Heart right ventricle (tissue), 16 donors: Measurements from ENCODE around the gene TRPV4. TPM values are rescaled to one million over a fixed set of nuclear protein-coding genes. Genes with fewer than 3 reads are reported as not detected.

Source experiments
- ATAC-seq, 8 donors: fragments of 200-7000 bp; cut with Tn5 transposase; one replicate each; pipeline ENCODE4 v1.9.1; 2020; ENCODE audit warnings: mild to moderate bottlenecking in 8 of 8, moderate library complexity in 8 of 8, moderate number of reproducible peaks in 1 of 8
- DNase-seq, 2 donors: peaks; one replicate each; pipeline ENCODE4 v3.0.0-alpha.2; 2020
- H3K27ac ChIP-seq, 10 donors: fragments of 200-600 bp; sonication (generic) in 2 of 10; one replicate each; pipeline versions ENCODE4 v1.5.0 to v1.8.0; 2020 to 2022; ENCODE audit warnings: mild to moderate bottlenecking in 3 of 10
- H3K27me3 ChIP-seq, 7 donors: fragments of 200-600 bp; one replicate each; pipeline ENCODE4 v1.8.0; 2021 to 2022; ENCODE audit warnings: mild to moderate bottlenecking in 2 of 7
- H3K36me3 ChIP-seq, 9 donors: fragments of 200-600 bp; sonication (generic) in 1 of 9; one replicate each; pipeline versions ENCODE4 v1.5.0 to v1.8.0; 2020 to 2022; ENCODE audit warnings: mild to moderate bottlenecking in 2 of 9
- H3K4me1 ChIP-seq, 9 donors: fragments of 200-600 bp; sonication (generic) in 1 of 9; one replicate each; pipeline versions ENCODE4 v1.5.0 to v1.8.0; 2020 to 2022; ENCODE audit warnings: mild to moderate bottlenecking in 4 of 9
- H3K4me3 ChIP-seq, 10 donors: fragments of 200-600 bp; sonication (generic) in 2 of 10; one replicate each; pipeline versions ENCODE4 v1.5.0 to v1.8.0; 2020 to 2022; ENCODE audit warnings: mild to moderate bottlenecking in 7 of 10, moderate library complexity in 2 of 10
- H3K9me3 ChIP-seq, 11 donors: fragments of 200-600 bp in 10 of 11; sonication (generic) in 2 of 11; one replicate each; pipeline versions ENCODE4 v1.5.0 to v1.8.0; 2013 to 2022; ENCODE audit warnings: mild to moderate bottlenecking in 2 of 11, control low read depth in 1 of 11, moderate library complexity in 1 of 11
- CTCF ChIP-seq, 9 donors: fragments of 200-600 bp; sonication (generic) in 2 of 9; IDR thresholded peaks; one replicate each; pipeline versions ENCODE4 v1.5.0 to v1.8.0; 2021 to 2022; ENCODE audit warnings: antibody characterized with exemption in 9 of 9, mild to moderate bottlenecking in 5 of 9, moderate library complexity in 1 of 9
- WGBS, 2 donors: extraction: QIAGEN DNeasy Blood & Tissue Kit; methylation state at CpG; one replicate each; pipeline ENCODE4 v1.1.7; 2013; ENCODE audit warnings: inconsistent platforms in 1 of 2; 5-methylcytosine and 5-hydroxymethylcytosine counted together
- intact Hi-C, 10 donors: fragments of 100-400 bp; cut with DNase I; formaldehyde crosslinking; loops; one replicate each; pipeline versions ENCODE4 v1.11.1 to v1.14.2; 2022
- polyA plus RNA-seq, 2 donors: library from polyadenylated mRNA; stranded (reverse); fragments of 200-250 nt; gene quantifications; one replicate each; pipeline ENCODE4 v1.2.3, GENCODE V29; 2013
- total RNA-seq, 10 donors: library from RNA; stranded (reverse); fragmentation: NEBNext Ultra II Directional in 3 of 10; extraction: Animal tissue kit (Norgen Biotek cat#: 25700) in 3 of 10; gene quantifications; one replicate each; pipeline versions ENCODE4 v1.2.1 to v1.2.4, GENCODE V29; 2021 to 2023
- donor health status: Arrhythmogenic right ventricular cardiomyopathy.
- donor health status: ischemic (EF 13 %, LVEDD 7.1; RV severe dilation, severe dysfunction).
- donor health status: healthy with polysubstance abuse.
- donor health status: DM: no; HTN: yes; CAD: no.
- donor health status: DM: no; HTN: no; CAD: no.
- donor health status: ischemic (EF 25% LVEDD 6.9; RV normal size, moderate dysfunction).
- donor health status: ischemic (EF 25% LVEDD 5.7; RV mildly dilated, moderate dysfunction).
- donor health status: healthy.
- donor health status: DM: yes; HTN: yes; CAD: no.
- donor health status: Ischemic cardiomyopathy.
- donor health status: ischemic (EF 35%, LVEDD 5.7; RV mildly dilated, moderate dysfunction).
- donor health status: nonischemic (EF 11% LVEDD 7.7; RV severe dilation, severe dysfunction).
- donor health status: DM: yes; HTN: yes; CAD: no.
- donor health status: PGD.
- donor health status: ischemic (EF 29% LVEDD 5.4; RV normal size, mild dysfunction).
- donor health status: nonischemic (EF 23%, LVEDD 6.1; RV moderate dilation, normal function).

The TRPV4 gene
- total and polyA plus RNA-seq, 12 donors = 0.07 to 1.0 (median 0.28) TPM; not detected in 2

- intact Hi-C loops = no loop called here
- DNase-seq (peak; percentile 45 to 54), ATAC-seq (peak; percentile 66 to 86 (median 80))
- H3K4me3 ChIP-seq = no peak overlapping the region
- peak overlapping the region in 5 of 10 donors; percentile 23 to 89 (median 51) for H3K27ac ChIP-seq
- WGBS, 2 donors = 48 to 49% methylated on average over 19 of the region's 19 CpGs
- no peaks in the 10 kb centered on the region for H3K9me3 ChIP-seq
- no peak for TF ChIP-seq CTCF (IDR thresholded peaks at IDR 0.05)
- peaks cover 0 to 23% (median 11%) of the 10 kb centered on the region in 7 donors for H3K27me3 ChIP-seq
- H3K4me1 ChIP-seq = peaks cover 0 to 39% (median 0%) of the 10 kb centered on the region in 9 donors
- no peaks in the 10 kb centered on the region for H3K36me3 ChIP-seq
Measured at GRCh38 chr12:109827566-109828550, 5.3 kb downstream of the TRPV4 start.

- DNase-seq = no peak
- intact Hi-C loops = no loop called here
- TF ChIP-seq CTCF (IDR thresholded peaks at IDR 0.05) = no peak
- no peak overlapping the region for H3K4me3 ChIP-seq
- WGBS, 2 donors = 90 to 91% methylated on average over 3 of the region's 3 CpGs
- no peaks in the 10 kb centered on the region for H3K36me3 ChIP-seq
- H3K9me3 ChIP-seq = no peaks in the 10 kb centered on the region
- H3K27ac ChIP-seq = no peak overlapping the region
- peaks cover 0 to 15% (median 3%) of the 10 kb centered on the region in 7 donors for H3K27me3 ChIP-seq
- no peak for ATAC-seq
- H3K4me1 ChIP-seq = peaks cover 0 to 32% (median 0%) of the 10 kb centered on the region in 9 donors
Measured at GRCh38 chr12:109827080-109827479, 6.1 kb downstream of the TRPV4 start.

DNA sequence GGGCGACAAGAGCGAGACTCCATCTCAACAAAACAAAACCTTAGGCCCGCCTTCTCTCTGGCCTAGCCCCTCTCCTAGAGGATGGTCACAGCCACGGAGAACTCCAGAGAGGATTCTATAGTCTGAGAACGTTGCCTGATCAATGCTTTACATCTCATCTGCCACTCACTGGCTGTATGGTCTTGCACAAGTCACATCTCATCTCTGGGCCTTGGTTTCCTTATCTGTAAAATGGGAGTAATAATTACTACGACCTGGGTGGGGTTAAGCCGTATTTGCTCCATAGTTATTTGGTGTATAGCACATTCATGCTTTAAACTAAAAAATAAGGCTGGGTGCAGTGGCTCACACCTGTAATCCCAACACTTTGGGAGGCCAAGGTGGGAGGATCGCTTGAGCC is 8.5 kb downstream of the TRPV4 start:
- Histone ChIP-seq H3K36me3 (no peaks in the 10 kb centered on the region), H3K27ac (no peak overlapping the region), H3K9me3 (no peaks in the 10 kb centered on the region), H3K27me3 (peaks cover 0 to 7% (median 0%) of the 10 kb centered on the region in 7 donors), H3K4me3 (no peak overlapping the region), H3K4me1 (peaks cover 0 to 27% (median 0%) of the 10 kb centered on the region in 9 donors)
- ATAC-seq (no peak), DNase-seq (no peak)
- 88 to 89% methylated on average over 8 of the region's 8 CpGs for WGBS, 2 donors
- TF ChIP-seq CTCF (IDR thresholded peaks at IDR 0.05) = no peak
- intact Hi-C loops = no loop called here

- WGBS, 2 donors = 59 to 61% methylated on average over 15 of the region's 15 CpGs
- DNase-seq (peak in 1 of 2 donors; percentile 42), ATAC-seq (peak in 6 of 8 donors; percentile 60 to 78 (median 70))
- H3K4me1 ChIP-seq = peaks cover 0 to 13% (median 0%) of the 10 kb centered on the region in 9 donors
- intact Hi-C loops = no loop called here
- no peak overlapping the region for H3K4me3 ChIP-seq
- no peak for TF ChIP-seq CTCF (IDR thresholded peaks at IDR 0.05)
- no peaks in the 10 kb centered on the region for H3K9me3 ChIP-seq
- peaks cover 0 to 16% (median 0%) of the 10 kb centered on the region in 7 donors for H3K27me3 ChIP-seq
- H3K27ac ChIP-seq = no peak overlapping the region
- H3K36me3 ChIP-seq = no peaks in the 10 kb centered on the region
Measured at GRCh38 chr12:109822951-109823411, 10.2 kb downstream of the TRPV4 start.
